ENCODE data around the gene ZIC2. TPM values are rescaled to one million over a fixed set of nuclear protein-coding genes. Genes with fewer than 3 reads are reported as not detected.

Gene ZIC2
- total and polyA plus RNA-seq, 2 experiments from 2014 or later: not detected

DNA sequence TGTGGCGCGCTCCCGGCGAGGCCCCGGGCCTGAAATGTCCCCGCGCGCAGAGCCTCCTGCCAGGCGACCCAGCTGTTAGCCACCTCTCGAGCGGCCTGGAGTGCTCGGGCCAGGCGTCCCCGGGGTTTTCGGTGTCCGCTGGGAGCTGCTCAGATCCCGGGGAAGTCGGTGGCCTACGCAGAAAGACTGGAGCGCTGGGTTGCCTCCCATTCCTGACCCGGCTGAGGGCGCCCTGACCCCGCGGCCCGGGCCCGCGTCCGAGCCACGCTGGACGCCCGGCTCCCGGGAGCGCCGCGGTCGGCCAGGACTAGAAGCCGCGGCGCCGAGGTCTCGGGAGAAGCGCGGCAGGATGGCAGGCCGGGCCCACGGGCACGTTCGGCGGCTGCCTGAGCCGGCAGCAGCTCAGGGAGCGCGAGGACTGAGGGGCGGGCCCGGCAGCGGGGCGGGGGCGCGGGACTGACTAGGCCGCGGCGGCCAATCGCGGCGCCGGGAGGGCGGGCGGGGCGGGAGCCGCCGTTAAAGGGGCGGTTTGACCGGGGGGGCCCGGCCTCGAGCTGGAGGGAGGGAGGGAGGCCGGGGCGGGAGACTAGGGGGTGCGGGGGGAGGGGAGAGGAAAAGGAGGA, 1.3 kb upstream of the ZIC2 start:
- peak overlapping the region; percentile 69 for H2AFZ ChIP-seq
- H3K9me2 ChIP-seq (ENCODE audit: insufficient read depth): no peaks in the 10 kb centered on the region
- H3K9ac ChIP-seq: no peak overlapping the region
- H3K27me3 ChIP-seq (replicated peaks; ENCODE audit: insufficient read depth): peaks cover 82% of the 10 kb centered on the region
- in situ Hi-C loops (cut with MboI): no loop called here
- peak; percentile 86 for DNase-seq
- TF ChIP-seq EZH2phosphoT487 (IDR thresholded peaks at IDR 0.05; ENCODE audit: insufficient read depth, low read depth): no peak
- no peak for TF ChIP-seq EZH2 (IDR thresholded peaks at IDR 0.05; ENCODE audit: insufficient read depth, poor library complexity, severe bottlenecking)
- H3K4me2 ChIP-seq (ENCODE audit: unreplicated experiment): peak overlapping the region; percentile 49
- no peaks in the 10 kb centered on the region for H3K36me3 ChIP-seq (ENCODE audit: low read depth)
- no peak overlapping the region for H3K27ac ChIP-seq
- WGBS, 2 experiments (ENCODE audit: low coverage in 1 of 2, low lambda C conversion rate in 2 of 2, missing lambda C conversion rate in 2 of 2): 2 to 3% methylated on average over 40 to 60 of the region's 76 CpGs
- H3K9me3 ChIP-seq (ENCODE audit: low read depth): no peaks in the 10 kb centered on the region
- no peaks in the 10 kb centered on the region for H3F3A ChIP-seq (ENCODE audit: insufficient read depth)
- peak overlapping the region; percentile 63 for H3K4me3 ChIP-seq
- no peaks in the 10 kb centered on the region for H3K4me1 ChIP-seq (ENCODE audit: insufficient read depth)
- H3K79me2 ChIP-seq (ENCODE audit: insufficient read depth): no peaks in the 10 kb centered on the region
- H4K20me1 ChIP-seq (ENCODE audit: insufficient read depth): no peaks in the 10 kb centered on the region

DNA sequence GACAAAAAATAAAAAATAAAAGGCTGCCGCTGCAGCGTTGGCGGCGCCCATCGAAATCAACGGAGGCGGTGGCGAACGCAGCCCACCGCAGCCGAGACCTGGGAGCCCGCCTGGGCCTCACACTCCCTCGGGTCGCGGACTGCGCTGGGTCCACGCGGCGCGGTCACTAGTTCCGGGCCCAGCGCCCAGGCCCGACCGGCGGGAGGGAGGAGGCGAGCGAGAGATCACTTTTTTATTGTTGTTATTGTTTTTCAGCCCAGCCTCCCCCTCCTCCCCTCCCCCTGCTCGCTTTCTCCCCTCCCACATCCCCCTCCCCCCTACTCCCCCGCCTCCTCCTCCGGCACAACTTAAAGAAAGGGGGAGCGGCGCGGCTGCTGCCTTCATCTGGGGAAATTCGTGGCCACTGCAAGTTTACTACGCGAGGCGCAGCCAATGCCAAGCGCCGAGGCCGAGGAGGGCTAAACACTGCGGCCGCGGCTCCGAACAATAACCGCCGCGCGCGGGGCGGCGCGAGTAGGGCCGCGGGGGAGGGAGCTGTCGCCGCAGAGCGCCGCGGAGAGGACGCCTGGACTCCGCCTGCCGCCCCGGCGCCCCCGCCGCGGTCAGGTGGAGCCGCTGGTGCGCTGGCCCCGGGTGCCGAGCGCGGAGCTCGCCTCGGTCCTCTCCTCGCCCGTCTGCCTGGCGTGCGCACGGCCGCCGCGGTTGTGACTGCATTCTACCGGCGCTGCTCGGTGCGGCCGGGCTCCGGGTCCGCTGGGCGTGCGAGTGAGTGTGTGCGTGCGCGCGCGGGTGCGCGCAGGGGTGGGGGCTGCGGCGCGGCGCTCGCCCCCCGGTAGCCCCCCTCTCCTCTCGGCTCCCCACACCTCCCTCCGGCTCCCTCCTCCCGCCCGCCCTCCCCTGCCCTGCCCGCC, 505 bp upstream of the ZIC2 start:
- Histone ChIP-seq H3K36me3 (ENCODE audit: low read depth) (no peaks in the 10 kb centered on the region), H3K4me1 (ENCODE audit: insufficient read depth) (no peaks in the 10 kb centered on the region), H3K4me2 (ENCODE audit: unreplicated experiment) (peak overlapping the region; percentile 49), H3K27ac (no peak overlapping the region), H3K9ac (no peak overlapping the region), H4K20me1 (ENCODE audit: insufficient read depth) (no peaks in the 10 kb centered on the region), H3K27me3 (replicated peaks; ENCODE audit: insufficient read depth) (peaks cover 80% of the 10 kb centered on the region), H3K4me3 (peak overlapping the region; percentile 62), H3K79me2 (ENCODE audit: insufficient read depth) (no peaks in the 10 kb centered on the region), H3F3A (ENCODE audit: insufficient read depth) (no peaks in the 10 kb centered on the region), H3K9me3 (ENCODE audit: low read depth) (no peaks in the 10 kb centered on the region), H3K9me2 (ENCODE audit: insufficient read depth) (no peaks in the 10 kb centered on the region), H2AFZ (peak overlapping the region; percentile 44)
- peak; percentile 63 for DNase-seq
- 2 to 4% methylated on average over 54 to 98 of the region's 110 CpGs for WGBS, 2 experiments (ENCODE audit: low coverage in 1 of 2, low lambda C conversion rate in 2 of 2, missing lambda C conversion rate in 2 of 2)
- in situ Hi-C loops (cut with MboI): no loop called here
- no peak for TF ChIP-seq EZH2 (IDR thresholded peaks at IDR 0.05; ENCODE audit: insufficient read depth, poor library complexity, severe bottlenecking)
- TF ChIP-seq EZH2phosphoT487 (IDR thresholded peaks at IDR 0.05; ENCODE audit: insufficient read depth, low read depth): no peak

DNA sequence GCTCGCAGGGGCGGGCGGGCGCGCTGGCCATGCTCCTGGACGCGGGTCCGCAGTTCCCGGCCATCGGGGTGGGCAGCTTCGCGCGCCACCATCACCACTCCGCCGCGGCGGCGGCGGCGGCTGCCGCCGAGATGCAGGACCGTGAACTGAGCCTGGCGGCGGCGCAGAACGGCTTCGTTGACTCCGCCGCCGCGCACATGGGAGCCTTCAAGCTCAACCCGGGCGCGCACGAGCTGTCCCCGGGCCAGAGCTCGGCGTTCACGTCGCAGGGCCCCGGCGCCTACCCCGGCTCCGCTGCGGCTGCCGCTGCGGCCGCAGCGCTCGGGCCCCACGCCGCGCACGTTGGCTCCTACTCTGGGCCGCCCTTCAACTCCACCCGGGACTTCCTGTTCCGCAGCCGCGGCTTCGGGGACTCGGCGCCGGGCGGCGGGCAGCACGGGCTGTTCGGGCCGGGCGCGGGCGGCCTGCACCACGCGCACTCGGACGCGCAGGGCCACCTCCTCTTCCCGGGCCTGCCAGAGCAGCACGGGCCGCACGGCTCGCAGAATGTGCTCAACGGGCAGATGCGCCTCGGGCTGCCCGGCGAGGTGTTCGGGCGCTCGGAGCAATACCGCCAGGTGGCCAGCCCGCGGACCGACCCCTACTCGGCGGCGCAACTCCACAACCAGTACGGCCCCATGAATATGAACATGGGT, 599 bp downstream of the ZIC2 start:
- TF ChIP-seq EZH2 (IDR thresholded peaks at IDR 0.05; ENCODE audit: insufficient read depth, poor library complexity, severe bottlenecking) (peak; percentile 41), EZH2phosphoT487 (IDR thresholded peaks at IDR 0.05; ENCODE audit: insufficient read depth, low read depth) (0 out of 2 replicates have a peak, but pooled peaks have one; percentile 64)
- H3K27me3 ChIP-seq (replicated peaks; ENCODE audit: insufficient read depth): peaks cover 80% of the 10 kb centered on the region
- peak overlapping the region; percentile 14 for H3K4me2 ChIP-seq (ENCODE audit: unreplicated experiment)

More for the DNA sequence above, 599 bp downstream of the ZIC2 start:
- peak; percentile 52 for DNase-seq
- Histone ChIP-seq H4K20me1 (ENCODE audit: insufficient read depth) (no peaks in the 10 kb centered on the region), H3F3A (ENCODE audit: insufficient read depth) (no peaks in the 10 kb centered on the region), H3K27ac (no peak overlapping the region), H3K9ac (no peak overlapping the region), H3K9me2 (ENCODE audit: insufficient read depth) (no peaks in the 10 kb centered on the region), H3K79me2 (ENCODE audit: insufficient read depth) (no peaks in the 10 kb centered on the region), H3K9me3 (ENCODE audit: low read depth) (no peaks in the 10 kb centered on the region), H2AFZ (peak overlapping the region; percentile 62), H3K4me1 (ENCODE audit: insufficient read depth) (no peaks in the 10 kb centered on the region), H3K4me3 (peak overlapping the region; percentile 44), H3K36me3 (ENCODE audit: low read depth) (no peaks in the 10 kb centered on the region)
- WGBS, 2 experiments (ENCODE audit: low coverage in 1 of 2, low lambda C conversion rate in 2 of 2, missing lambda C conversion rate in 2 of 2): 2 to 4% methylated on average over 59 of the region's 98 CpGs
- in situ Hi-C loops (cut with MboI): no loop called here
